Neutrophil (primary cell): ENCODE results near the gene GGACT.

Experiments used
- H3K27ac ChIP-seq: fragments of 200-600 bp; sonication (generic); 2 replicates; pipeline ENCODE4 v1.5.1; 2016; ENCODE audit warnings: mild to moderate bottlenecking, moderate library complexity
- H3K27me3 ChIP-seq: fragments of 200-600 bp; sonication (generic); 2 replicates; pipeline ENCODE4 v1.6.0; 2016; ENCODE audit warnings: mild to moderate bottlenecking
- H3K36me3 ChIP-seq: fragments of 200-600 bp; sonication (generic); 2 replicates; pipeline ENCODE4 v1.5.1; 2017
- H3K4me1 ChIP-seq, 2 experiments: fragments of 200-600 bp in 1 of 2; sonication (generic) in 1 of 2; 1 replicate in 1 of 2; 2 replicates in 1 of 2; pipeline versions ENCODE4 v1.5.1 to v1.6.1; 2013 to 2016; ENCODE audit warnings: low read depth in 1 of 2, low read length in 1 of 2, mild to moderate bottlenecking in 1 of 2, moderate library complexity in 1 of 2; ENCODE audit not compliant: control insufficient read depth in 1 of 2, insufficient read depth in 1 of 2
- H3K4me3 ChIP-seq, 2 experiments: fragments of 200-600 bp in 1 of 2; sonication (generic) in 1 of 2; 1 replicate in 1 of 2; 2 replicates in 1 of 2; pipeline ENCODE4 v1.5.1; 2013 to 2016; ENCODE audit warnings: low read depth in 1 of 2, low read length in 1 of 2, mild to moderate bottlenecking in 1 of 2, moderate library complexity in 1 of 2
- H3K9me3 ChIP-seq: fragments of 200-600 bp; sonication (generic); 2 replicates; pipeline ENCODE4 v1.5.1; 2016
- TF ChIP-seq, protein P1 (sequence below): fragments of 200-600 bp; sonication (generic); IDR thresholded peaks from 2 replicates; pipeline ENCODE4 v1.5.1; 2016; ENCODE audit warnings: antibody characterized with exemption

Gene GGACT

GRCh38 chr13:100537486-100537885 is 51.1 kb downstream of the GGACT start:
- TF ChIP-seq, protein P1, sequence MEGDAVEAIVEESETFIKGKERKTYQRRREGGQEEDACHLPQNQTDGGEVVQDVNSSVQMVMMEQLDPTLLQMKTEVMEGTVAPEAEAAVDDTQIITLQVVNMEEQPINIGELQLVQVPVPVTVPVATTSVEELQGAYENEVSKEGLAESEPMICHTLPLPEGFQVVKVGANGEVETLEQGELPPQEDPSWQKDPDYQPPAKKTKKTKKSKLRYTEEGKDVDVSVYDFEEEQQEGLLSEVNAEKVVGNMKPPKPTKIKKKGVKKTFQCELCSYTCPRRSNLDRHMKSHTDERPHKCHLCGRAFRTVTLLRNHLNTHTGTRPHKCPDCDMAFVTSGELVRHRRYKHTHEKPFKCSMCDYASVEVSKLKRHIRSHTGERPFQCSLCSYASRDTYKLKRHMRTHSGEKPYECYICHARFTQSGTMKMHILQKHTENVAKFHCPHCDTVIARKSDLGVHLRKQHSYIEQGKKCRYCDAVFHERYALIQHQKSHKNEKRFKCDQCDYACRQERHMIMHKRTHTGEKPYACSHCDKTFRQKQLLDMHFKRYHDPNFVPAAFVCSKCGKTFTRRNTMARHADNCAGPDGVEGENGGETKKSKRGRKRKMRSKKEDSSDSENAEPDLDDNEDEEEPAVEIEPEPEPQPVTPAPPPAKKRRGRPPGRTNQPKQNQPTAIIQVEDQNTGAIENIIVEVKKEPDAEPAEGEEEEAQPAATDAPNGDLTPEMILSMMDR, result no peak
- H3K4me3 ChIP-seq, result no peak overlapping the region
- no peaks in the 10 kb centered on the region for H3K4me1 ChIP-seq
- H3K27ac ChIP-seq, result no peak overlapping the region
- no peaks in the 10 kb centered on the region for H3K36me3 ChIP-seq
- H3K27me3 ChIP-seq, result no peaks in the 10 kb centered on the region
- H3K9me3 ChIP-seq, result no peaks in the 10 kb centered on the region

DNA sequence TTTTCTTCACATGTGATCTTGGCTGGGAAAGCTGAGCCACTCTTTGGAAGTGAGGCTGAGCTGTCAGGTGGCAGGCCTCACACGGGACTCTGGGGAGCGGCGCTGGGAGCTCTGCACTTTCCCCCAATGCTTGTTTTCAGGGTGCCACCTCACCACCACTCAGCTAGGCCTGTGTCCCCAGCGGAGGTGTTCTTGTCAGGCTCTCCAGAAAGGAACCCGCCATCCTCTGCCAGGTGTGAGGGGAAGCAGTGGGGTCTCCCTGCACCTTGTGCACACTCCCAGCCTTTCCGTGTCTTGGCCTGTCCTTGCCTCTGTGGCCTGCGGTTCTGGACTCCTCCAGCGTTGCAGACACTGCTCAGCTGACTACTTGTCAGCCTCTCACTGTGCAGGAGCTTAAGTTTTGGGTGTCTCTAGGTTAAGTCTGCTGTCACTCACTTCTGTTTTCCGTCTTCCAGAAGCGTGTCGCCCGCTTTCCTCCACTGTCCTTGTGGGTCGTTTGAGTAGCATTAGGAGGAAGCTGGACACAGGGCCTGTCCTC is 51.9 kb downstream of the GGACT start:
- Histone ChIP-seq H3K4me3 (no peak overlapping the region), H3K27ac (no peak overlapping the region), H3K27me3 (no peaks in the 10 kb centered on the region), H3K9me3 (no peaks in the 10 kb centered on the region), H3K4me1 (no peaks in the 10 kb centered on the region), H3K36me3 (no peaks in the 10 kb centered on the region)
- TF ChIP-seq, protein P1, result no peak

DNA sequence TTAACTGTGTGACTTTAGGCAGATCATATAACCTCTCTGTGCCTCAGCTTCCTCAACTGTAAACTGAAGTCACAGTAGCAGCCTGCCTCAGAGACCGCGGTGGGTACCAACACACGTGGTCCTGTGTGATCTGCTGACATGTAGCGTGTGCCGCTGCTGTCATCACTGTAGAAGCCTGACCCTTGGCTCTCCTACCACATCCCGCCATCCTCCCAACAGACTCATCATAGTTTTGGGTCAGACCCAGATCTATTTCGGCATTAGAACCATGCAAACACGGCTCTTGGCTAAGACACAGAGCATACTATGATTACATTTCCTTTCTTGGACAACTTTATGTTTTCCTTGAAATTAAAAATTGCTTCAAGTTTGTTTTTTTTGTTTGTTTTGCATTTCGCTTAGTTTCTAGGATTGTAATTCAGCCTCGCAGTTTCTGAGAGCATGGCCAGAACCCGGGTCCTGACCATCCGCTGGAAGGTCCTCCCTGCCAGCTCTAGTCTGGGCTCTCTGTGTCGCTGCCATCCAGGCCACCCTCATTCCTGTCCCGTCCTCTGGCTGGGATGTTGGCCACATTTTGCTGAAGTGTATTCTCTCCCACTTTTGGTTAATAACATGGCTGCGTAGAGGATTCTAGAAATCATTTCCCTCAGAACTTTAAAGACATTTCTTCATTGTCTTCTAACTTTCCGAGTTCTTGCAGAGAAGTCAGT is 53.0 kb downstream of the GGACT start:
- no peak overlapping the region for H3K4me3 ChIP-seq
- no peaks in the 10 kb centered on the region for H3K36me3 ChIP-seq
- TF ChIP-seq, protein P1, result no peak
- no peaks in the 10 kb centered on the region for H3K4me1 ChIP-seq
- H3K27ac ChIP-seq, result no peak overlapping the region
- no peaks in the 10 kb centered on the region for H3K27me3 ChIP-seq
- H3K9me3 ChIP-seq, result no peaks in the 10 kb centered on the region

- Histone ChIP-seq H3K4me3 (no peak overlapping the region), H3K36me3 (no peaks in the 10 kb centered on the region), H3K4me1 (no peaks in the 10 kb centered on the region), H3K27me3 (no peaks in the 10 kb centered on the region), H3K27ac (no peak overlapping the region), H3K9me3 (no peaks in the 10 kb centered on the region)
- TF ChIP-seq, protein P1, result no peak
Measured at GRCh38 chr13:100534911-100535310, 53.7 kb downstream of the GGACT start.

DNA sequence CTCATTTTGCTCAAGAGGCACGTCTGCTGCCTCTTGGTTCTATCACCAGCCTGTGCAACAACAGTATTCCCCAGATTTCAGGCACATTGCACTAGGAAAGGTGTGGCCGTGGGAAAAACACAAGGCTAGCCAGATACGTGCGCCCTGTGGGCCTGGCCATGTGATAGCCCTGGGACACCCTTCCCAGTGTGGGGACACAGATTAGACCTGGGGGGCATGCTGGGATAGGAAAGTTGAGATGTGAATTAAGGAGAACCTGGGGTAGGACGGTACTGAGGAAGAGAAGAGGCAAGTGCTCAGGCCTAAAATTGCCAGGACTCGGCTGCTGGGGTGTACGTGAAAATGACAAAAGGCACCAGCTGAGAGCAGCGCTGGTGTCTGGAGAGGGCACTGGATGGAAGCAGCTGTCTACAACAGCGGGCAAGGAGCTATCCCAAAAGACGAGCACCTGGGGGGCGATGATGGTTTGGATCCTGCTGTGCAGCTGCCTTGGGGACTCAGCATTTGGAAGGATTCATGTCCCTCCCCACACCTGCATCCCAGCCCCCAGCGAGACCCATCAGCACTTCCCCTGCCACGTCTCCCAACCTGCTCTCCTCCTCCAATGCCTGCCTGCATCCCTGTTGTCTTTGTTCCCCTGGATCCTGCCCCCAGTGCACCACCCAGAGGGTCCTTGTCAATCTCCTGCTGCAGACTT is 54.3 kb downstream of the GGACT start:
- Histone ChIP-seq H3K4me1 (no peaks in the 10 kb centered on the region), H3K27me3 (no peaks in the 10 kb centered on the region), H3K36me3 (no peaks in the 10 kb centered on the region), H3K9me3 (no peaks in the 10 kb centered on the region), H3K4me3 (no peak overlapping the region), H3K27ac (no peak overlapping the region)
- TF ChIP-seq, protein P1, result no peak
